ENCODE measurements around the gene GLG1. TPM values are rescaled to one million over a fixed set of nuclear protein-coding genes. Genes with fewer than 3 reads are reported as not detected.
"Not testable (repeated sequence)": the region's sequence is repeated elsewhere in the genome, so short reads cannot be mapped to it uniquely, and the experiment has no call there.

GLG1 gene
- polyA plus RNA-seq, 12 donors = 104 to 131 (median 119) TPM

GRCh38 chr16:74449470-74449869, 157.4 kb downstream of the GLG1 start:
- DNase-seq = no peak

GRCh38 chr16:74448990-74449389, 157.9 kb downstream of the GLG1 start:
- DNase-seq = no peak

GRCh38 chr16:74447578-74447977, 159.3 kb downstream of the GLG1 start:
- DNase-seq = no peak

GRCh38 chr16:74446866-74447265, 160.0 kb downstream of the GLG1 start:
- no peak for DNase-seq

- not testable (repeated sequence) for DNase-seq
Measured at GRCh38 chr16:74443624-74444346, 163.1 kb downstream of the GLG1 start.

GRCh38 chr16:74439685-74440084, 167.2 kb downstream of the GLG1 start:
- no peak for DNase-seq

GRCh38 chr16:74438492-74438979, 168.4 kb downstream of the GLG1 start:
- DNase-seq = no peak

- no peak for DNase-seq
Measured at GRCh38 chr16:74431516-74431915, 175.4 kb downstream of the GLG1 start.

- peak; percentile 14 for DNase-seq
Measured at GRCh38 chr16:74430036-74430712, 176.7 kb downstream of the GLG1 start.

GRCh38 chr16:74428493-74428892, 178.4 kb downstream of the GLG1 start:
- not testable (repeated sequence) for DNase-seq

GRCh38 chr16:74425751-74426150, 181.2 kb downstream of the GLG1 start:
- not testable (repeated sequence) for DNase-seq

GRCh38 chr16:74423721-74424120, 183.2 kb downstream of the GLG1 start:
- DNase-seq = not testable (repeated sequence)

GRCh38 chr16:74422086-74422485, 184.8 kb downstream of the GLG1 start:
- DNase-seq = not testable (repeated sequence)

GRCh38 chr16:74421482-74421785, 185.5 kb downstream of the GLG1 start:
- DNase-seq = not testable (repeated sequence)

GRCh38 chr16:74420612-74421481, 186.1 kb downstream of the GLG1 start, which contains the start of gene CLEC18B:
CLEC18B (minus strand) TSS chr16:74421478; CDS start chr16:74421270, 208 bp downstream.
- DNase-seq = not testable (repeated sequence)

GRCh38 chr16:74419811-74420210, 187.1 kb downstream of the GLG1 start:
- DNase-seq = not testable (repeated sequence)

- DNase-seq = not testable (repeated sequence)
Measured at GRCh38 chr16:74417897-74418296, 189.0 kb downstream of the GLG1 start.

- not testable (repeated sequence) for DNase-seq
Measured at GRCh38 chr16:74413920-74414319, 193.0 kb downstream of the GLG1 start.

GRCh38 chr16:74413485-74413884, 193.4 kb downstream of the GLG1 start:
- not testable (repeated sequence) for DNase-seq

- DNase-seq = not testable (repeated sequence)
Measured at GRCh38 chr16:74412775-74413390, 194.0 kb downstream of the GLG1 start.

GRCh38 chr16:74412138-74412774, 194.7 kb downstream of the GLG1 start:
- DNase-seq = not testable (repeated sequence)
